HL-60 (cell line): ENCODE data around the gene GRID2.
"Not testable (repeated sequence)": the region's sequence is repeated elsewhere in the genome, so short reads cannot be mapped to it uniquely, and the experiment has no call there.

Experiments used
- CTCF ChIP-seq: IDR thresholded peaks from one replicate; pipeline ENCODE4 v1.5.1; 2011; ENCODE audit warnings: low read length, control low read depth, inconsistent platforms; ENCODE audit not compliant: insufficient read depth
- TF ChIP-seq, protein P1 (sequence below): IDR thresholded peaks from 2 replicates; pipeline ENCODE4 v1.6.1; 2012; ENCODE audit warnings: low read depth; ENCODE audit not compliant: insufficient replicate concordance

DNA sequence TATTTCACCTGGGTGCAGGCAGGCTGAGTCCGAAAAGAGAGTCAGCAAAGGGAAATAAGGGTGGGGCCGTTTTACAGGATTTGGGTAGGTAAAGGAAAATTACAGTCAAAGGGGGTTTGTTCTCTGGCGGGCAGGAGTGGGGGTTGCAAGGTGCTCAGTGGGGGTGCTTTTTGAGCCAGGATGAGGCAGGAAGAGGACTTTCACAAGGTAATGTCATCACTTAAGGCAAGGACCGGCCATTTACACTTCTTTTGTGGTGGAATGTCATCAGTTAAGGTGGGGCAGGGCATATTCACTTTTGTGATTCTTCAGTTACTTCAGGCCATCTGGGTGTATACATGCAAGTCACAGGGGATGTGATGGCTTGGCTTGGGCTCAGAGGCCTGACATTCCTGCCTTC, 32.2 kb upstream of the GRID2 start:
- TF ChIP-seq CTCF: not testable (repeated sequence)
- TF ChIP-seq, protein P1, sequence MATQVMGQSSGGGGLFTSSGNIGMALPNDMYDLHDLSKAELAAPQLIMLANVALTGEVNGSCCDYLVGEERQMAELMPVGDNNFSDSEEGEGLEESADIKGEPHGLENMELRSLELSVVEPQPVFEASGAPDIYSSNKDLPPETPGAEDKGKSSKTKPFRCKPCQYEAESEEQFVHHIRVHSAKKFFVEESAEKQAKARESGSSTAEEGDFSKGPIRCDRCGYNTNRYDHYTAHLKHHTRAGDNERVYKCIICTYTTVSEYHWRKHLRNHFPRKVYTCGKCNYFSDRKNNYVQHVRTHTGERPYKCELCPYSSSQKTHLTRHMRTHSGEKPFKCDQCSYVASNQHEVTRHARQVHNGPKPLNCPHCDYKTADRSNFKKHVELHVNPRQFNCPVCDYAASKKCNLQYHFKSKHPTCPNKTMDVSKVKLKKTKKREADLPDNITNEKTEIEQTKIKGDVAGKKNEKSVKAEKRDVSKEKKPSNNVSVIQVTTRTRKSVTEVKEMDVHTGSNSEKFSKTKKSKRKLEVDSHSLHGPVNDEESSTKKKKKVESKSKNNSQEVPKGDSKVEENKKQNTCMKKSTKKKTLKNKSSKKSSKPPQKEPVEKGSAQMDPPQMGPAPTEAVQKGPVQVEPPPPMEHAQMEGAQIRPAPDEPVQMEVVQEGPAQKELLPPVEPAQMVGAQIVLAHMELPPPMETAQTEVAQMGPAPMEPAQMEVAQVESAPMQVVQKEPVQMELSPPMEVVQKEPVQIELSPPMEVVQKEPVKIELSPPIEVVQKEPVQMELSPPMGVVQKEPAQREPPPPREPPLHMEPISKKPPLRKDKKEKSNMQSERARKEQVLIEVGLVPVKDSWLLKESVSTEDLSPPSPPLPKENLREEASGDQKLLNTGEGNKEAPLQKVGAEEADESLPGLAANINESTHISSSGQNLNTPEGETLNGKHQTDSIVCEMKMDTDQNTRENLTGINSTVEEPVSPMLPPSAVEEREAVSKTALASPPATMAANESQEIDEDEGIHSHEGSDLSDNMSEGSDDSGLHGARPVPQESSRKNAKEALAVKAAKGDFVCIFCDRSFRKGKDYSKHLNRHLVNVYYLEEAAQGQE: not testable (repeated sequence)
